ENCODE results near the gene SPOCK1. TPM values are rescaled to one million over a fixed set of nuclear protein-coding genes. Genes with fewer than 3 reads are reported as not detected.

Gene SPOCK1
- polyA plus RNA-seq, 2 donors: 0.86 to 0.88 TPM

- Histone ChIP-seq H3K27me3 (ENCODE audit: control insufficient read depth in 1 of 2, insufficient read depth in 2 of 2, low read length in 2 of 2) (no peaks in the 10 kb centered on the region), H3K27ac (ENCODE audit: low read depth in 2 of 2, low read length in 1 of 2) (no peak overlapping the region), H3K4me1 (ENCODE audit: control insufficient read depth in 2 of 2, insufficient read depth in 2 of 2, low read length in 1 of 2) (no peaks in the 10 kb centered on the region), H3K4me3 (ENCODE audit: low read depth in 1 of 2, low read length in 2 of 2) (no peak overlapping the region), H3K9me3 (ENCODE audit: control insufficient read depth in 2 of 2, insufficient read depth in 1 of 2, low read depth in 1 of 2, low read length in 1 of 2) (no peaks in the 10 kb centered on the region), H3K36me3 (ENCODE audit: control insufficient read depth in 2 of 2, insufficient read depth in 2 of 2, low read length in 1 of 2) (no peaks in the 10 kb centered on the region)
- 65 to 77% methylated on average over 4 of the region's 4 CpGs for WGBS, 2 donors
Measured at GRCh38 chr5:137333475-137333874, 165.7 kb downstream of the SPOCK1 start.

GRCh38 chr5:137332296-137332695 is 166.8 kb downstream of the SPOCK1 start:
- 69 to 73% methylated on average over 6 of the region's 6 CpGs for WGBS, 2 donors
- no peak overlapping the region for H3K4me3 ChIP-seq (ENCODE audit: low read depth in 1 of 2, low read length in 2 of 2)
- no peaks in the 10 kb centered on the region for H3K4me1 ChIP-seq (ENCODE audit: control insufficient read depth in 2 of 2, insufficient read depth in 2 of 2, low read length in 1 of 2)

GRCh38 chr5:137329586-137330296 is 169.4 kb downstream of the SPOCK1 start:
- no peak overlapping the region for H3K27ac ChIP-seq (ENCODE audit: low read depth in 2 of 2, low read length in 1 of 2)
- no peak overlapping the region for H3K4me3 ChIP-seq (ENCODE audit: low read depth in 1 of 2, low read length in 2 of 2)
- no peaks in the 10 kb centered on the region for H3K4me1 ChIP-seq (ENCODE audit: control insufficient read depth in 2 of 2, insufficient read depth in 2 of 2, low read length in 1 of 2)
- WGBS, 2 donors: 88 to 94% methylated on average over 8 of the region's 8 CpGs
- no peaks in the 10 kb centered on the region for H3K9me3 ChIP-seq (ENCODE audit: control insufficient read depth in 2 of 2, insufficient read depth in 1 of 2, low read depth in 1 of 2, low read length in 1 of 2)
- no peaks in the 10 kb centered on the region for H3K27me3 ChIP-seq (ENCODE audit: control insufficient read depth in 1 of 2, insufficient read depth in 2 of 2, low read length in 2 of 2)
- H3K36me3 ChIP-seq (ENCODE audit: control insufficient read depth in 2 of 2, insufficient read depth in 2 of 2, low read length in 1 of 2): no peaks in the 10 kb centered on the region

More at GRCh38 chr5:137332296-137332695, 166.8 kb downstream of the SPOCK1 start:
- H3K27me3 ChIP-seq (ENCODE audit: control insufficient read depth in 1 of 2, insufficient read depth in 2 of 2, low read length in 2 of 2): no peaks in the 10 kb centered on the region
- H3K9me3 ChIP-seq (ENCODE audit: control insufficient read depth in 2 of 2, insufficient read depth in 1 of 2, low read depth in 1 of 2, low read length in 1 of 2): no peaks in the 10 kb centered on the region
- no peaks in the 10 kb centered on the region for H3K36me3 ChIP-seq (ENCODE audit: control insufficient read depth in 2 of 2, insufficient read depth in 2 of 2, low read length in 1 of 2)
- no peak overlapping the region for H3K27ac ChIP-seq (ENCODE audit: low read depth in 2 of 2, low read length in 1 of 2)

GRCh38 chr5:137328991-137329390 is 170.1 kb downstream of the SPOCK1 start:
- Histone ChIP-seq H3K4me3 (ENCODE audit: low read depth in 1 of 2, low read length in 2 of 2) (no peak overlapping the region), H3K9me3 (ENCODE audit: control insufficient read depth in 2 of 2, insufficient read depth in 1 of 2, low read depth in 1 of 2, low read length in 1 of 2) (no peaks in the 10 kb centered on the region), H3K27ac (ENCODE audit: low read depth in 2 of 2, low read length in 1 of 2) (no peak overlapping the region), H3K4me1 (ENCODE audit: control insufficient read depth in 2 of 2, insufficient read depth in 2 of 2, low read length in 1 of 2) (no peaks in the 10 kb centered on the region), H3K36me3 (ENCODE audit: control insufficient read depth in 2 of 2, insufficient read depth in 2 of 2, low read length in 1 of 2) (no peaks in the 10 kb centered on the region), H3K27me3 (ENCODE audit: control insufficient read depth in 1 of 2, insufficient read depth in 2 of 2, low read length in 2 of 2) (no peaks in the 10 kb centered on the region)
- WGBS, 2 donors: 80 to 81% methylated on average over 3 of the region's 3 CpGs

GRCh38 chr5:137328463-137328862 is 170.7 kb downstream of the SPOCK1 start:
- Histone ChIP-seq H3K27me3 (ENCODE audit: control insufficient read depth in 1 of 2, insufficient read depth in 2 of 2, low read length in 2 of 2) (no peaks in the 10 kb centered on the region), H3K4me1 (ENCODE audit: control insufficient read depth in 2 of 2, insufficient read depth in 2 of 2, low read length in 1 of 2) (no peaks in the 10 kb centered on the region), H3K27ac (ENCODE audit: low read depth in 2 of 2, low read length in 1 of 2) (no peak overlapping the region), H3K36me3 (ENCODE audit: control insufficient read depth in 2 of 2, insufficient read depth in 2 of 2, low read length in 1 of 2) (no peaks in the 10 kb centered on the region), H3K4me3 (ENCODE audit: low read depth in 1 of 2, low read length in 2 of 2) (no peak overlapping the region), H3K9me3 (ENCODE audit: control insufficient read depth in 2 of 2, insufficient read depth in 1 of 2, low read depth in 1 of 2, low read length in 1 of 2) (no peaks in the 10 kb centered on the region)
- 94 to 95% methylated on average over 9 of the region's 9 CpGs for WGBS, 2 donors

- Histone ChIP-seq H3K4me1 (ENCODE audit: control insufficient read depth in 2 of 2, insufficient read depth in 2 of 2, low read length in 1 of 2) (no peaks in the 10 kb centered on the region), H3K27me3 (ENCODE audit: control insufficient read depth in 1 of 2, insufficient read depth in 2 of 2, low read length in 2 of 2) (no peaks in the 10 kb centered on the region), H3K4me3 (ENCODE audit: low read depth in 1 of 2, low read length in 2 of 2) (no peak overlapping the region), H3K36me3 (ENCODE audit: control insufficient read depth in 2 of 2, insufficient read depth in 2 of 2, low read length in 1 of 2) (no peaks in the 10 kb centered on the region), H3K27ac (ENCODE audit: low read depth in 2 of 2, low read length in 1 of 2) (no peak overlapping the region), H3K9me3 (ENCODE audit: control insufficient read depth in 2 of 2, insufficient read depth in 1 of 2, low read depth in 1 of 2, low read length in 1 of 2) (no peaks in the 10 kb centered on the region)
- 81 to 85% methylated on average over 4 of the region's 4 CpGs for WGBS, 2 donors
Measured at GRCh38 chr5:137325721-137326120, 173.4 kb downstream of the SPOCK1 start.

GRCh38 chr5:137320056-137321045 is 178.8 kb downstream of the SPOCK1 start:
- Histone ChIP-seq H3K36me3 (ENCODE audit: control insufficient read depth in 2 of 2, insufficient read depth in 2 of 2, low read length in 1 of 2) (no peaks in the 10 kb centered on the region), H3K27me3 (ENCODE audit: control insufficient read depth in 1 of 2, insufficient read depth in 2 of 2, low read length in 2 of 2) (no peaks in the 10 kb centered on the region), H3K27ac (ENCODE audit: low read depth in 2 of 2, low read length in 1 of 2) (no peak overlapping the region), H3K9me3 (ENCODE audit: control insufficient read depth in 2 of 2, insufficient read depth in 1 of 2, low read depth in 1 of 2, low read length in 1 of 2) (no peaks in the 10 kb centered on the region), H3K4me1 (ENCODE audit: control insufficient read depth in 2 of 2, insufficient read depth in 2 of 2, low read length in 1 of 2) (no peaks in the 10 kb centered on the region), H3K4me3 (ENCODE audit: low read depth in 1 of 2, low read length in 2 of 2) (no peak overlapping the region)
- 1 to 2% methylated on average over 3 of the region's 3 CpGs for WGBS, 2 donors

GRCh38 chr5:137318027-137318426 is 181.1 kb downstream of the SPOCK1 start:
- no peaks in the 10 kb centered on the region for H3K36me3 ChIP-seq (ENCODE audit: control insufficient read depth in 2 of 2, insufficient read depth in 2 of 2, low read length in 1 of 2)
- no peak overlapping the region for H3K27ac ChIP-seq (ENCODE audit: low read depth in 2 of 2, low read length in 1 of 2)
- H3K4me3 ChIP-seq (ENCODE audit: low read depth in 1 of 2, low read length in 2 of 2): no peak overlapping the region
- H3K4me1 ChIP-seq (ENCODE audit: control insufficient read depth in 2 of 2, insufficient read depth in 2 of 2, low read length in 1 of 2): no peaks in the 10 kb centered on the region
- no peaks in the 10 kb centered on the region for H3K9me3 ChIP-seq (ENCODE audit: control insufficient read depth in 2 of 2, insufficient read depth in 1 of 2, low read depth in 1 of 2, low read length in 1 of 2)
- WGBS, 2 donors: 90 to 91% methylated on average over 6 of the region's 6 CpGs
- no peaks in the 10 kb centered on the region for H3K27me3 ChIP-seq (ENCODE audit: control insufficient read depth in 1 of 2, insufficient read depth in 2 of 2, low read length in 2 of 2)

- Histone ChIP-seq H3K27ac (ENCODE audit: low read depth in 2 of 2, low read length in 1 of 2) (no peak overlapping the region), H3K4me3 (ENCODE audit: low read depth in 1 of 2, low read length in 2 of 2) (no peak overlapping the region), H3K27me3 (ENCODE audit: control insufficient read depth in 1 of 2, insufficient read depth in 2 of 2, low read length in 2 of 2) (no peaks in the 10 kb centered on the region), H3K4me1 (ENCODE audit: control insufficient read depth in 2 of 2, insufficient read depth in 2 of 2, low read length in 1 of 2) (no peaks in the 10 kb centered on the region), H3K9me3 (ENCODE audit: control insufficient read depth in 2 of 2, insufficient read depth in 1 of 2, low read depth in 1 of 2, low read length in 1 of 2) (no peaks in the 10 kb centered on the region), H3K36me3 (ENCODE audit: control insufficient read depth in 2 of 2, insufficient read depth in 2 of 2, low read length in 1 of 2) (no peaks in the 10 kb centered on the region)
- 29% methylated on average over 1 of the region's 1 CpG for WGBS, 2 donors
Measured at GRCh38 chr5:137316346-137316736, 182.8 kb downstream of the SPOCK1 start.

All from esophagus (tissue), 2 donors.